Progenitor cell of endocrine pancreas (in vitro differentiated cells): ENCODE results near the gene OXA1L. TPM values are rescaled to one million over a fixed set of nuclear protein-coding genes. Genes with fewer than 3 reads are reported as not detected.
A peak's percentile ranks its signal among the peaks of the same experiment; 100 is the strongest.
"Not testable (repeated sequence)": the region's sequence is repeated elsewhere in the genome, so short reads cannot be mapped to it uniquely, and the experiment has no call there.

Source experiments
- DNase-seq: peaks from one replicate; pipeline ENCODE4 v3.0.0; 2021; ENCODE audit warnings: low spot score; ENCODE audit not compliant: unreplicated experiment
- H3K27ac Mint-ChIP-seq: 2 replicates; pipeline ENCODE4 v1.8.0; 2021; ENCODE audit warnings: mild to moderate bottlenecking, moderate library complexity, mixed read lengths
- H3K27me3 Mint-ChIP-seq: 2 replicates; pipeline ENCODE4 v1.8.0; 2021; ENCODE audit warnings: mixed read lengths
- H3K36me3 Mint-ChIP-seq: 2 replicates; pipeline ENCODE4 v1.8.0; 2022; ENCODE audit warnings: mixed read lengths; ENCODE audit not compliant: insufficient read depth
- H3K4me1 Mint-ChIP-seq: 2 replicates; pipeline ENCODE4 v1.8.0; 2021; ENCODE audit warnings: low read depth, mixed read lengths
- H3K4me3 Mint-ChIP-seq: 2 replicates; pipeline ENCODE4 v1.8.0; 2021; ENCODE audit warnings: low read depth, mild to moderate bottlenecking, moderate library complexity, mixed read lengths
- H3K9me3 Mint-ChIP-seq: 2 replicates; pipeline ENCODE4 v1.8.0; 2021; ENCODE audit warnings: low read depth, mixed read lengths
- CTCF ChIP-seq: fragments of 200-600 bp; sonication (generic); IDR thresholded peaks from one replicate; pipeline ENCODE4 v1.5.0; 2021; ENCODE audit warnings: antibody characterized with exemption, mild to moderate bottlenecking; ENCODE audit not compliant: unreplicated experiment
- total RNA-seq: library from RNA; stranded (reverse); gene quantifications from 2 replicates; pipeline ENCODE4 v1.2.1, GENCODE V29; 2021

The OXA1L gene
- total RNA-seq, 1 donor from 2014 or later = 114 TPM

GRCh38 chr14:22802860-22803686, 36.6 kb downstream of the OXA1L start:
- peaks cover 1% of the 10 kb centered on the region for H3K36me3 Mint-ChIP-seq
- no peak for DNase-seq

DNA sequence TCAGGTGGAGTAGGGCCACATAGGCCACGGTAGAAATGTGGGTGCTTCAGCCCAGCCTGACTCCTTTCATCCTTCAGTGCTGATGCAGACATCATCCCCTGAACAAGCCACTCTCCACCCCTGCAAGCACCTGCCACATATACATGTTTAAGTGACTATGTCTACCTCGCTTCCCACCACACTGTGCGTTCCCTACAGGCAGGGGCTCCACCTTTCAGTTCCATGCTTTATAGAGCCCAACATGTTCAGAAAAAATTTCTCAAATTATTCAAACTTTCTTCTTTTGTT, 37.1 kb downstream of the OXA1L start:
- Mint-ChIP-seq H3K9me3 (no peaks in the 10 kb centered on the region), H3K27me3 (no peaks in the 10 kb centered on the region), H3K27ac (no peak overlapping the region), H3K36me3 (peaks cover 1% of the 10 kb centered on the region), H3K4me1 (peaks cover 12% of the 10 kb centered on the region), H3K4me3 (no peak overlapping the region)
- no peak for TF ChIP-seq CTCF
- DNase-seq = no peak

More at GRCh38 chr14:22802860-22803686, 36.6 kb downstream of the OXA1L start:
- no peaks in the 10 kb centered on the region for H3K27me3 Mint-ChIP-seq
- H3K27ac Mint-ChIP-seq = no peak overlapping the region
- TF ChIP-seq CTCF = no peak
- H3K9me3 Mint-ChIP-seq = no peaks in the 10 kb centered on the region
- H3K4me1 Mint-ChIP-seq = peaks cover 8% of the 10 kb centered on the region
- no peak overlapping the region for H3K4me3 Mint-ChIP-seq

- H3K27ac Mint-ChIP-seq, H3K4me3 Mint-ChIP-seq, DNase-seq, H3K36me3 Mint-ChIP-seq, H3K27me3 Mint-ChIP-seq, H3K9me3 Mint-ChIP-seq: not testable (repeated sequence)
- peaks cover 12% of the 10 kb centered on the region for H3K4me1 Mint-ChIP-seq
These were observed 38.7 kb downstream of the OXA1L start for GRCh38 chr14:22805235-22805634.

DNA sequence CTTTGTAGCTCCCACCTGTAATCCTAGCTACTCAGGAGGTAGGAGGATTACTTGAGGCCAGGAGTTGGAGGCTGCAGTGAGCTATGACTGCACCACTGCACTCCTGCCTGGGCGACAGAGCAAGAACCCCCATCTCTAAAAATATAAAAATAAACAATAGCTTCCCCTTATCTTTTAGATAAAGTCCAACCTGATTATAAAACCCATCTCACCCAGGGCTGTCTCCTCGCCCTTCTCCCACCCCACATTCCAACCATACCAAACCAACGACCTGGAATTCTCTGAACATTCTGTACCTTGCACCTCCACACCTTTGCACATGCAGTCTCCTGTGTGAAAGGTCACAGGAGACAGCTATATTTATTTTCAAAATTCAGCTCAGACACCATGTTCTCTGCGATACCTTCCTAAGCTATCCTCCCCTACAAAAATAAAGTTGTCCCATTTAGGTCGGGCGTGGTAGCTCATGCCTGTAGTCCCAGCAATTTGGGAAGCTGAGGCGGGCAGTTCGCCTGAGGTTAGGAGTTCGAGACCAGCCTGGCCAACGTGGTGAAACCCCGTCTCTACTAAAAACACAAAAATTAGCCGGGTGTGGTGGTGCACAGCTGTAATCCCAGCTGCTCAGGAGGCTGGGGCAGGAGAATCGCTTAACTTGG, 41.1 kb downstream of the OXA1L start:
- peaks cover 12% of the 10 kb centered on the region for H3K4me1 Mint-ChIP-seq
- peak overlapping the region; percentile 5 for H3K4me3 Mint-ChIP-seq
- no peak for DNase-seq
- no peaks in the 10 kb centered on the region for H3K27me3 Mint-ChIP-seq
- no peaks in the 10 kb centered on the region for H3K9me3 Mint-ChIP-seq
- H3K36me3 Mint-ChIP-seq = peaks cover 1% of the 10 kb centered on the region
- peak overlapping the region; percentile 73 for H3K27ac Mint-ChIP-seq
- no peak for TF ChIP-seq CTCF

- Mint-ChIP-seq H3K4me3 (no peak overlapping the region), H3K27ac (peak overlapping the region; percentile 56), H3K36me3 (peaks cover 1% of the 10 kb centered on the region), H3K9me3 (no peaks in the 10 kb centered on the region), H3K4me1 (peaks cover 12% of the 10 kb centered on the region), H3K27me3 (no peaks in the 10 kb centered on the region)
- no peak for TF ChIP-seq CTCF
- DNase-seq = no peak
These were observed 42.1 kb downstream of the OXA1L start for GRCh38 chr14:22808388-22809209.
